ENCODE data around the gene LPP.

DNA sequence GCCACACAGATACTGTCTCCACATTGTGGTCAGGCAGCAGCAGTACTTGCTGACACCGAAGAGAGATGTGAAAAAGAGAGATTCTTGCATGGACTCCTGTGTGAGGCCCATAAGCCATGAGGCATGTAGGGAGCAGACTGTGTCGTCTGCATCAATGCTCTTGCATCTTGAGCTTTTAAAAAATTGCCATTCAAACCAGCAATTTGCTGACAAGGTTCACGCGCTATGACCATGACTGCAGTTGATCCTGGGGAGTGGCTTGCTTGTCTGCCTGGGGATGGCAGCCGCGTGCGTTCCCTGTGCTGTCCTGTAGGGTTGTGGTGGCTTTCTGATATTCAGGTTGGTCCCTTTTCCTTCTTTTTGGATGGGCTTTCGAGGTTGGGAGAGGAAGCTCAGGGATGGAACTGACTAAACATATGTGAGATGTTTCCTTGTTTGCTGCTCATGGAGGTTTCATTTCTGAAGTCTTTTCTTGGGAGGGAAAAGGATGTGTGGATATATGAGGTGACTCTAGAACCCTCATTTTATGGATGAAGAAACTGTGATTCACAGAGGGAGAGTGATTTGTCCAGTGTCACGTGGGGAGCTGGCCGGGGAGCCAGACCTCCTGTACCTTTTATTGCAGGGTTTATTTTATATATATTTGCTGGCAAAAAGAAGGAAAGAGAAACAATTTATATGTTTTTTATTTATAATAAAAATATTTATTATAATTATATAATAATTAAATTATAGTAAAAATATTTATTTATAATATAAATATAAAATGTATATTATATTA lies 48.6 kb downstream of the LPP start:
- TF ChIP-seq POLR2A (IDR thresholded peaks at IDR 0.05; ENCODE audit: low read length) (no peak), GATA1 (IDR thresholded peaks at IDR 0.05; ENCODE audit: low read depth, low read length) (no peak)
